K562 (cell line): ENCODE measurements around the gene FAM193A.

Experiments
- GATA2 ChIP-seq: sonication (generic); formaldehyde crosslinking; IDR thresholded peaks from 2 replicates; pipeline ENCODE4 v1.4.0; 2020; ENCODE audit warnings: mild to moderate bottlenecking, missing genetic modification reagents
- MCM2 ChIP-seq: fragments of 450-650 bp; IDR thresholded peaks from 2 replicates; pipeline ENCODE4 v1.6.1; 2017; ENCODE audit warnings: low read depth, mild to moderate bottlenecking
- ZBTB2 ChIP-seq: fragments of 450-650 bp; IDR thresholded peaks from 2 replicates; pipeline ENCODE4 v1.6.1; 2016; ENCODE audit warnings: antibody characterized with exemption

GRCh38 chr4:2507259-2507658 is 29.2 kb upstream of the FAM193A start:
- TF ChIP-seq GATA2 (no peak), ZBTB2 (no peak), MCM2 (no peak)
